Activated CD4-positive, alpha-beta T cell treated with anti-CD3 and anti-CD28 coated beads for 1 hour (primary cell): ENCODE data around the gene LPGAT1.

Experiments used
- DNase-seq: peaks from one replicate; pipeline ENCODE4 v3.0.0-alpha.2; 2020

Gene LPGAT1

DNA sequence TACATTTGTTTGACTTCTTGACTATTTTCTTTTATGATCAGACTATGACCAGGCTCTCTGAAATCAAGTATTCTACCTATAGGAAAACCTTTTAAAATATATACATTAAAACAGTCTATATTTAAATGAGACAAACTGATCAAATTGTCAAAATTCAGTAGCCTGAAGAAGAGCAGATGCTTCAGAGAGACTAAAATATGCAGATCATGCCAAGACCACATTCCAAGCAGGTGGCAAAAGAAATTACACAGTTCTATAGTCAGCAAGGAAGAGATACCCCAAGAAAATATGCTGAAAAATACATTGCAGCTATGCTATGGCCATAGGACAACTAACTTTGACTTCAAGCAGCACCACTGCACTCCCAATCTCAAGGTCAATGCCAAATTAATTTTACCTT is 3.5 kb downstream of the LPGAT1 start:
- no peak for DNase-seq

- DNase-seq, result no peak
Observed at GRCh38 chr1:211825980-211826379, 4.6 kb downstream of the LPGAT1 start.

DNA sequence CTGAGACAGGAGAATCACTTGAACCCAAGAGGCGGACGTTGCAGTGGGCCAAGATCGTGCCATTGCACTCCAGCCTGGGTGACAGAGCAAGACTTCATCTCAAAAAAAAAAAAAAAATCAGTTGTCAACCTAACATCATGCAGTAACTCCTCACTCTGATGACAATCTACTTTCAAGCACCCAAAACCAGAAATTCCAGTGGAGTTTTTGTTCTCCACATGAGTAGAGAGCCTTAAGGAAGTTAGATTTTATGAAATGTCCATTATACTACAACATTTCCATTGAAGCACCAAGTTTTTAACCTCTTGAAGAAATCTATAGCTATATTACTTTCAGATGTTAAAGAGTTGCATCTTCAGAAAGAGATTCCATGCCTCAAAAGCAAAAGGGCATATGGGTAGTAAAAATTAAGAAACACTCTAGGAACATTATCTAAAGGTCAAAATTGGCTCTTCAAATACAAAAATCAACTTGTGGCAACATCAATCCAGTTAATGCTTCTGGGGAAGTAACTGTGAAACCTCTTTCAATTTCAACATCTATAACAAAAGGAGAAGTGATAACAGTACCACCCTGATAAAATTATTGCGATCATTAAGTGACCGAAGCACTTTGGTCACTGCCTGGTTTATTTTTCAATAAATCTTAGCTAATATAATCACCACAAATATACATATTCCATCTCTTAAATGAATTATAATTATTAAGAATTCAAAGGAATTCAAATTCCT is 7.7 kb downstream of the LPGAT1 start:
- no peak for DNase-seq

DNA sequence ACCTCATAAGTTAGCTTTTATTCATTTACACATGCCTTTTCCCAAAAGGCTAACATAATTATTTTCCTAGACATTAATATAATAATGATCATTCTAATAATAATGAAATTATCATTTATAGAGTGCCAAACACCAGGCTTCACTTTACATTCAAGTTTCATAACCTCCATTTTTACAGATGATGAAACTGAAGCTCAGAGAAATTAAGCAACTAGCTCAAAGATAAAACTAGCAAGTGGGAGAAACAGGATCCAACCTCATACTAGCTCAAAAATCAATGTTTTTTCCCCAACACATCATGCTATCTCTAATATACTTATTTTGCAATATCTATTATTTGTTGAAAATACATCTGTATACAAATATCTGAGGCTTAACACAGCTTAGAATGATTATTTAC is 14.0 kb downstream of the LPGAT1 start:
- DNase-seq, result no peak

DNA sequence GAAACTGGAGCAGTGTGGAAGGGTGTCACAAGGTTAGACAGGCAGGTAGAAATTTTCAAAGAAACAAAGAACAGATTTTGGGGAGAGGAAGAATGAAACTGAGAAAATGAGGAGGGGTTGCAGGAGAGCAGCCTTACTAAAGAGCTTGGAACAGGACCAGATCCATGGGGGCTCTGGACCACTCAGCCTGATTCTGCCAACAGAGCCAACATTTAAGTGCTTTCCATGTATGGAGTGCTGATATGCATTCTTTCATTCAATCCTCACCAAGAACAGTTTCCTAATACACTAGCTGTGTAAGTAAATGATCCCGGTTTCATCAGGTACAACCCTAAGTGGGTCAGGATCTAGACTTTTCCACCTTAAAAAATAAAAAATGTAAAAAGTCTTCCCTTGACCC is 16.2 kb downstream of the LPGAT1 start:
- DNase-seq, result no peak

- no peak for DNase-seq
Observed at GRCh38 chr1:211813590-211813989, 17.0 kb downstream of the LPGAT1 start.

DNA sequence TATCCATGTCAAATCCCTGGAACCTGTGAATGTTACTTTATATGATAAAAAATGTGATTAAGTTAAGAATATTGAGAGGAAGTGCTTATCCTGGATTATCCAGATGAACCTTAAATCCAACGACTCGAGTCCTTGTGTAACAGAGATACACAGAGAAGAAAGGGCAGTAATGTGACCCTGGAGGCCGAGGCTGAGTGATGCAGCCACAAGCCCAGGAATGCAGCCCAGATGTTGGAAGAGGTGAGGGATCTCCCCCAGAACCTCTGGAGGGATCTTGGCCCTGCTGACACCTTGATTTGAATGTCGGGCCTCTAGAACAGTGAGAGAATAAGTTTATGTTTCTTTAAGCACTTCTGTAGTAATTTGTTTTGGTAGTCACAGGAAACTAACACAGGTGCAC is 18.0 kb downstream of the LPGAT1 start:
- DNase-seq, result no peak

DNA sequence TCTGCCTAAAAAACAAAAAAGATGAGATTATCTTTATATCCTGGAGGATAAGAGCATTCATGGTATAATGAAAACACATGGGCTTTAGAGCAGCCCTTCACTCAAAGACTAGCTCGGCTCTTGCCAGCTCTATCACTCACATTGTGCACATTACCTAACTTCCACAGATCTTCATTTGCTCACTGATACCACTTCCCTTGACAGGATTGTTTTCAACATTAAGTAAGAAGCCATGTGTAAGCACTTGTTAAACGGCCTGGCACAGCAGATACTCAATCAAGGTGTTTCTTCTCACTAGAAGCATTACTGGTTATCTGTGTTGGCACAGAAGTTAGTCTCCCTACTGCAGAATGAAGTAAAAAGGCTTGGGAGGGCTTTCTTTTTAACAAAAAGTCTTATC is 18.7 kb downstream of the LPGAT1 start:
- DNase-seq, result no peak

DNA sequence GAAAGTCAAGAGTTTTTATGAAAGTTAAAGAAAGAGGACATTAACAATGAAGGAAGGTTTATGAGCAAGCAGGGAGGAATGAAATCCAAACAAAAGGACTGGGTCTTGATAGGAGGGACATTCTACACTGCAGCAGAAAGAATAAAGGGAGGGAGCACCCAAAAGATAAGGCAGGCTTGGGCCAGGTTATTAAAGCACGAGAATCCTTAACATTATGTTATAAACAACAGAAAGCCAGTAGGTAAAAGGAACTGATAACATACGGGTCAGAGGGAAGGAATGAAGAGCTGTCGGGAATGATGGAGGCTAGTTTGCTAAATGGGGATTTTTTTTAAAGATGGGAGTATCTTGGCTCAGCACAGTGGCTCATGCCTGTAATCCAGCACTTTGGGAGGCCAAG is 19.4 kb downstream of the LPGAT1 start:
- DNase-seq, result no peak

DNA sequence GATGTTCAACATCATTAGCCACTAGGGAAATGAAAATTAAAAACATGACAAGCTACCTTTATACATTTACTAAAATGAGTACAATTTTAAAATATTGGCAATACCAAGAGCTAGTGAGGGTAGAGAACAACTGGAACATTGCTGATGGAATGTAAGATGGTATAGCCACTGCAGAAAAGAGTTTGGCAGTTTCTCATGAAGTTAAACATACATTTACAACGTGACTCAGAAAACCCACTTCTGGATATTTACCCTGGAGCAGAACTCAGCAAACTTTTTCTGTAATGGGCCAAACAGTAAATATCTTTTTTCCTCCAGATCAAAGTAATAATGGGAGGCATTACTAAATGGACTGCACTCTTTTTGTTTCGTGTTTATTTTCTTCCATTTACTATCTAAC is 22.1 kb downstream of the LPGAT1 start:
- DNase-seq, result no peak

GRCh38 chr1:211804915-211805314 is 25.6 kb downstream of the LPGAT1 start:
- no peak for DNase-seq

DNA sequence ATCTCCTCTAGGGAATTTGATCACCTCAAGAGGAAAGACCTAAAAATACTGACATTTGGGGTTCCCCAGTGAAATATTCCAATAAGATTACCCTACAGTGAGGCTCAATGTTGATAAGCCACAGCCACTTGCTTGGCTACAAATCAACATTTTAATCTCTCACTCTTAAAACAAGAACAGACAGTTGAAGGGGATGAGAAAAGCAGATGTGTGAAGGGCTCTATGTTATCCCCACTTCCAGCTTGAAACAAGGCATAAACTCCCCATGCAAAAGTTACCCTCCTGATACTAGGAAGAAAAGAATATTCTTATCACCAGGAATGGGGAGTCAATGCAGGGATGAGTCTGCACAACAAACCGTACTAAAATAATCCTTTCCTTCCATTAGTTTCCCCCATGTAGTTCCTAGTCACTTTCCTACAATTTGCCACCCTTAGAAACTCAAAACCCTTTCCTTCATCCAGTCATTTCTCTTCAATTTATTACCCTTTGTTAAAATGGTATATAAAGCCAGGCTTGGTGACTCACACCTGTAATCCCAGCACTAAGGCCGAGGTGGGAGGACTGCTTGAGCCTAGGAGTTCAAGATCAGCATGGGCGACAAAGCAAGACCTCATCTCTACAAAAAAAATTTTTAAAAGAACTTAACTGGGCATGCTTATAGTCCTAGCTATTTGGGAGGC is 29.5 kb downstream of the LPGAT1 start:
- DNase-seq, result no peak

GRCh38 chr1:211797994-211798393 is 32.6 kb downstream of the LPGAT1 start:
- DNase-seq, result no peak

GRCh38 chr1:211791979-211792378 is 38.6 kb downstream of the LPGAT1 start:
- DNase-seq, result no peak

- no peak for DNase-seq
Observed at GRCh38 chr1:211789641-211790464, 40.7 kb downstream of the LPGAT1 start.

GRCh38 chr1:211788626-211789025 is 41.9 kb downstream of the LPGAT1 start:
- no peak for DNase-seq

- no peak for DNase-seq
Observed at GRCh38 chr1:211783897-211784296, 46.7 kb downstream of the LPGAT1 start.

DNA sequence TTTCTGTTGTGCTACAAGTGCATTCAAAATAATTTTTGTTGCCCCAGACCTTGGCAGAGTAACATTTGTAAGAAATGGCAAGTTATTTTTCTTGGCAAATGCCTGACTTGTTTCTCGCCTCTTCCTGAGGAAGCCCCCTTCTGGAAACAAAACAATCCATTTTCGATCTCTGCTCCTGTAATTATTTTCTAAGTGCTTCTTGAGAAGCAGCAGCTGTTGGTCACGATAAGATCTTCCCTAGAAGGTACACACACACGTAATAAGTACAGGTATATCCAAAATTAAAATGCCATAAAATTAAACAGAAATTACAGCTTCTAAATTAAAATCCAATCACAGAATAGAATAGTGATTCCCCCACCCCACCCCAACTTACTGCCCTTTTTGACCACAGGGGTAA is 47.3 kb downstream of the LPGAT1 start:
- no peak for DNase-seq

DNA sequence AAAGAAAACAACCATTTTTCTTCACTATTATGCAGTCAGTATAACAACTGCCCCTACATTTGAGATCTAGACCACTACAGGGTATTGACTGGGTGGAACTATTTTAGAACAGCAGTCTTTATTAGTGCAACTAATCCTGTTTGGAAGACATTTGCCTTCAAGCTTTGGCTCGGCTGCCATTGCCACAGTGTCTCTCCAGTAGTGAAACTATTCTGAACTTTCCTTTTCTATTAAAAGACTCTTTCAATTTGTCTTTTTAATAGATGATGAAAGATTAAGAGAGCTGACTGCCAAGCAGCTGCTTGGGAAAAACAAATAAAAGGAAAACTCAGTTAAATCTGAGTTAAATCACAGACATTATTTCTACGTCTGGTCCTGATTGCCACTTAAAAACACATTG is 49.3 kb downstream of the LPGAT1 start:
- DNase-seq, result no peak

GRCh38 chr1:211775170-211775569 is 55.4 kb downstream of the LPGAT1 start:
- no peak for DNase-seq

GRCh38 chr1:211764701-211765100 is 65.9 kb downstream of the LPGAT1 start:
- DNase-seq, result no peak

DNA sequence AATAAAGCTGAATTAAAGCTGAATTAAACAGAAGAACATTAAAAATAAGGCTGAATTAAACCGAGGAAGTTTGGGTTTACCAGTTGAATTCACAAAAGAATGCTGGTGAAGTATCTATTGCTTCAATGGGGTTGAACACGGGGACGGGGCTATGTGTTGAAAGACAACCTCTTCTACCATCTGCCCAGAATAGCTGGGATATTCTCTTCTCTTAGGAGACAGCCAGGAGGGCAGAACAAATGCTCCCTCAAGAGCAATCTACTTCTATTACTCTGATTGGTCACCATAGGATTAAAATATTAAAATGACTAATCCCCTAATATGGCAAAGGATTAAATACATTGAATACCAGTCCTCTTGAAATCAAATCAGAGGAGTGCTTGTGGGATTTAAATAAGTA is 68.4 kb downstream of the LPGAT1 start:
- no peak for DNase-seq

GRCh38 chr1:211761400-211761799 is 69.2 kb downstream of the LPGAT1 start:
- DNase-seq, result no peak

GRCh38 chr1:211756471-211757020 is 74.0 kb downstream of the LPGAT1 start:
- no peak for DNase-seq
